A673 (cell line): ENCODE measurements around the gene ST6GALNAC5.

Experiments
- CTCF ChIP-seq: fragments of 300-800, 200-600 bp; sonication (generic); conservative IDR thresholded peaks from 2 replicates; pipeline ENCODE4 v1.5.1; 2017; ENCODE audit warnings: low read depth, mild to moderate bottlenecking, antibody characterized with exemption, low read length, moderate library complexity, mixed read lengths
- EZH2 ChIP-seq: fragments of 200-600 bp; sonication (generic); IDR thresholded peaks from 2 replicates; pipeline ENCODE4 v1.6.1; 2017; ENCODE audit warnings: borderline replicate concordance, low read depth, mild to moderate bottlenecking, mixed read lengths, antibody characterized with exemption, low read length; ENCODE audit not compliant: poor library complexity, severe bottlenecking

- TF ChIP-seq CTCF, result no peak
- no peak for TF ChIP-seq EZH2
Observed at GRCh38 chr1:77037038-77037437, 169.8 kb downstream of the ST6GALNAC5 start.
